ENCODE data around the gene PARD3. TPM values are rescaled to one million over a fixed set of nuclear protein-coding genes. Genes with fewer than 3 reads are reported as not detected.

The PARD3 gene
- total RNA-seq, 1 experiment from 2014 or later, result 57.4 TPM

DNA sequence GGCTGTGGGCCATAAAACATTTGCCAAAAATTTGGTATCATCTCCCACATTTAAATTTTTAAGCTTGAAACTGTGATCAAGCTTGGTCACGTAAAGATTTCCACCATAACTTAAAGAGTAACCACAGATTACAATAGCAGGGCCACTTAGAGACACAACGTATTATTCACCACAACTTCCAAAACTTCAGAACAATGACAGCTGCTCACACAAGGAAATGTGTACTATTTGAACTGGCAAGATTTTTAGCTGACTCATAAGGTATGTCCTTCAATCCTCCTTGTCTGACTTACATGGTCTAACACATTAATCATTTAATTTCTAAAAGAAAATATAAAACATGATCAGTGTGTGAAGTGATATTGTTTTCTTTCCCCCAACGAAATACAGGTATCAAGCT, 234.5 kb downstream of the PARD3 start:
- no peaks in the 10 kb centered on the region for H3K36me3 ChIP-seq (ENCODE audit: low read depth)
- TF ChIP-seq EZH2 (IDR thresholded peaks at IDR 0.05; ENCODE audit: low read depth), result no peak
- TF ChIP-seq, protein P1, sequence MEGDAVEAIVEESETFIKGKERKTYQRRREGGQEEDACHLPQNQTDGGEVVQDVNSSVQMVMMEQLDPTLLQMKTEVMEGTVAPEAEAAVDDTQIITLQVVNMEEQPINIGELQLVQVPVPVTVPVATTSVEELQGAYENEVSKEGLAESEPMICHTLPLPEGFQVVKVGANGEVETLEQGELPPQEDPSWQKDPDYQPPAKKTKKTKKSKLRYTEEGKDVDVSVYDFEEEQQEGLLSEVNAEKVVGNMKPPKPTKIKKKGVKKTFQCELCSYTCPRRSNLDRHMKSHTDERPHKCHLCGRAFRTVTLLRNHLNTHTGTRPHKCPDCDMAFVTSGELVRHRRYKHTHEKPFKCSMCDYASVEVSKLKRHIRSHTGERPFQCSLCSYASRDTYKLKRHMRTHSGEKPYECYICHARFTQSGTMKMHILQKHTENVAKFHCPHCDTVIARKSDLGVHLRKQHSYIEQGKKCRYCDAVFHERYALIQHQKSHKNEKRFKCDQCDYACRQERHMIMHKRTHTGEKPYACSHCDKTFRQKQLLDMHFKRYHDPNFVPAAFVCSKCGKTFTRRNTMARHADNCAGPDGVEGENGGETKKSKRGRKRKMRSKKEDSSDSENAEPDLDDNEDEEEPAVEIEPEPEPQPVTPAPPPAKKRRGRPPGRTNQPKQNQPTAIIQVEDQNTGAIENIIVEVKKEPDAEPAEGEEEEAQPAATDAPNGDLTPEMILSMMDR (conservative IDR thresholded peaks at IDR 0.05), result no peak
- peak overlapping the region; percentile 24; the same call in 1 of the 2 replicates for H3K27ac ChIP-seq
- 0 out of 2 replicates have a peak, but pooled peaks cover 15% of the 10 kb centered on the region for H3K79me2 ChIP-seq (ENCODE audit: low read depth)
- ChIA-PET CTCF (interaction anchor here (0.6 kb wide), 1 partner anchor 56 kb away, joined by 4 read pairs; no protein-coding TSS in a partner anchor), POLR2A (ENCODE audit: unreplicated experiment) (interaction anchor here (0.6 to 0.7 kb wide), 4 partner anchors 32 to 1304 kb away, joined by 3 to 10 read pairs (median 4); no protein-coding TSS in a partner anchor)
- H3F3A ChIP-seq (ENCODE audit: insufficient read depth, low read depth), result peaks cover 15% of the 10 kb centered on the region; the same call in 1 of the 2 replicates
- no peak overlapping the region for H2AFZ ChIP-seq
- H3K9me3 ChIP-seq (ENCODE audit: insufficient read depth, low read depth), result no peaks in the 10 kb centered on the region
- H3K4me1 ChIP-seq (replicated peaks; ENCODE audit: insufficient read depth), result peaks cover 8% of the 10 kb centered on the region
- no peak overlapping the region for H3K4me3 ChIP-seq
- no peaks in the 10 kb centered on the region for H3K9me2 ChIP-seq (ENCODE audit: insufficient read depth)
- H3K4me2 ChIP-seq, result no peak overlapping the region
- no TSS peak for BruUV-seq (replicated peaks)
- no peaks in the 10 kb centered on the region for H3K27me3 ChIP-seq (ENCODE audit: insufficient read depth, low read depth)
- H4K20me1 ChIP-seq (ENCODE audit: insufficient read depth), result peaks cover 7% of the 10 kb centered on the region
- DNase-seq, result peak; percentile 4 to 73
- intact Hi-C loops (cut with micrococcal nuclease; ENCODE audit: unreplicated experiment), result no loop called here

DNA sequence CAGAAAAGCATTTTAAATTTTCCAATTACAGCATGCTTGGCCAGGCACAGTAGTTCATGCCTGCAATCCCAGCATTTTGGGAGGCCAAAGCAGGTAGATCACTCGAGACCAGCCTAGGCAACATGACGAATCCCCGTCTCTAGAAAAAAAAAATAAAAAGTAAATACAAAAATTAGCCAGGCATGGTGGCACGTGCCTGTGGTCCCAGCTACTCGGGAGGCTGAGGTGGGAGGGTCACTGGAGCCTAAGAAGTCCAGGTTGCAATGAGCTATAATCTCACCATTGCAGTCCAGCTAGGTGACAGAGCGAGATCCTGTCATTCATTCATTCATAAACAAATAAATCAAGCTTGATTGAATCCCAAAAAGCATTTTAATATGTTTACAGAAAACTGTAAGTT, 234.9 kb downstream of the PARD3 start:
- CTCF ChIA-PET, result no interaction called here
- Histone ChIP-seq H3K36me3 (ENCODE audit: low read depth) (no peaks in the 10 kb centered on the region), H3K27me3 (ENCODE audit: insufficient read depth, low read depth) (no peaks in the 10 kb centered on the region), H4K20me1 (ENCODE audit: insufficient read depth) (peaks cover 6% of the 10 kb centered on the region), H3K9me3 (ENCODE audit: insufficient read depth, low read depth) (no peaks in the 10 kb centered on the region), H2AFZ (no peak overlapping the region), H3K9me2 (ENCODE audit: insufficient read depth) (no peaks in the 10 kb centered on the region), H3K4me3 (no peak overlapping the region), H3K4me1 (replicated peaks; ENCODE audit: insufficient read depth) (peaks cover 8% of the 10 kb centered on the region), H3K27ac (peak overlapping the region; percentile 24; the same call in 1 of the 2 replicates), H3F3A (ENCODE audit: insufficient read depth, low read depth) (peaks cover 15% of the 10 kb centered on the region; the same call in 1 of the 2 replicates), H3K79me2 (ENCODE audit: low read depth) (0 out of 2 replicates have a peak, but pooled peaks cover 15% of the 10 kb centered on the region), H3K4me2 (no peak overlapping the region)
- TF ChIP-seq, protein P1 (conservative IDR thresholded peaks at IDR 0.05), result no peak
- TF ChIP-seq EZH2 (IDR thresholded peaks at IDR 0.05; ENCODE audit: low read depth), result no peak
- POLR2A ChIA-PET (ENCODE audit: unreplicated experiment), result interaction anchor here (0.6 to 0.7 kb wide), 3 partner anchors 297 to 1303 kb away, joined by 3 to 10 read pairs (median 5); no protein-coding TSS in a partner anchor
- no peak for DNase-seq
- intact Hi-C loops (cut with micrococcal nuclease; ENCODE audit: unreplicated experiment), result no loop called here
- BruUV-seq (replicated peaks), result no TSS peak

DNA sequence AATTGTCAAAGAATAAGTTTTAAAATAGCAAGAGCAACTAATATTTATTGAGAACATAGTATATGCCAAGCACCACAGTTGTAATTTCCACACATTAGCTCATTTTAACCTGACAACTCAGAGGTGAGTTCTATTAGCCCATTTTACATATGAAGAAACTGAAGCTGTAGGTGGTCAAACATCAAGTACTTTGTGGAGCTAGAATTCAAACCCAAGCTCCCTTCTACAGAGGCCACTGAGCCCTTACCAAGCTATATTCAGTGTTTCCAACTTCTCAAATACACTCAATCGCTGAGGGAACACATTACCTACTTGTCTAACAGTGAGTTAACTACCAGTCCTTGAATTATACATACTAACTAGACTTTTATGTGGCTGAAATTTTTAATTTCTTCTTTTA, 236.6 kb downstream of the PARD3 start:
- BruUV-seq (replicated peaks), result no TSS peak
- Histone ChIP-seq H3K36me3 (ENCODE audit: low read depth) (no peaks in the 10 kb centered on the region), H3K27ac (no peak overlapping the region), H3K79me2 (ENCODE audit: low read depth) (0 out of 2 replicates have a peak, but pooled peaks cover 18% of the 10 kb centered on the region), H3F3A (ENCODE audit: insufficient read depth, low read depth) (peaks cover 15% of the 10 kb centered on the region; the same call in 1 of the 2 replicates), H3K9me2 (ENCODE audit: insufficient read depth) (no peaks in the 10 kb centered on the region), H4K20me1 (ENCODE audit: insufficient read depth) (peaks cover 4% of the 10 kb centered on the region), H3K4me1 (replicated peaks; ENCODE audit: insufficient read depth) (peaks cover 8% of the 10 kb centered on the region), H2AFZ (no peak overlapping the region), H3K27me3 (ENCODE audit: insufficient read depth, low read depth) (no peaks in the 10 kb centered on the region), H3K4me3 (no peak overlapping the region), H3K4me2 (no peak overlapping the region), H3K9me3 (ENCODE audit: insufficient read depth, low read depth) (no peaks in the 10 kb centered on the region)
- ChIA-PET POLR2A (ENCODE audit: unreplicated experiment) (no interaction called here), CTCF (interaction anchor here (0.6 kb wide), 1 partner anchor 981 kb away, joined by 3 read pairs; no protein-coding TSS in a partner anchor)
- intact Hi-C loops (cut with micrococcal nuclease; ENCODE audit: unreplicated experiment), result no loop called here
- TF ChIP-seq, protein P1 (conservative IDR thresholded peaks at IDR 0.05), result no peak
- no peak for TF ChIP-seq EZH2 (IDR thresholded peaks at IDR 0.05; ENCODE audit: low read depth)
- DNase-seq, result no peak
